Subcutaneous abdominal adipose tissue (tissue), 5 donors: ENCODE measurements around the gene POP7.

Source experiments
- H3K27ac ChIP-seq: one replicate; pipeline ENCODE4 v1.7.0; 2013; ENCODE audit warnings: low read depth, mild to moderate bottlenecking, inconsistent platforms, low read length, moderate library complexity
- H3K27me3 ChIP-seq, 5 donors: one replicate each; pipeline ENCODE4 v1.7.0; 2013; ENCODE audit warnings: low read length in 5 of 5, inconsistent platforms in 1 of 5; ENCODE audit not compliant: control insufficient read depth in 5 of 5, insufficient read depth in 4 of 5
- H3K36me3 ChIP-seq, 5 donors: one replicate each; pipeline ENCODE4 v1.7.0; 2013; ENCODE audit warnings: low read length in 5 of 5; ENCODE audit not compliant: control insufficient read depth in 5 of 5, insufficient read depth in 5 of 5
- H3K4me1 ChIP-seq, 5 donors: one replicate each; pipeline ENCODE4 v1.7.0; 2013; ENCODE audit warnings: low read length in 5 of 5, mild to moderate bottlenecking in 3 of 5, moderate library complexity in 1 of 5; ENCODE audit not compliant: control insufficient read depth in 5 of 5, insufficient read depth in 5 of 5
- H3K4me3 ChIP-seq, 5 donors: one replicate each; pipeline ENCODE4 v1.7.0; 2013; ENCODE audit warnings: low read length in 5 of 5, low read depth in 1 of 5
- H3K9ac ChIP-seq, 5 donors: one replicate each; pipeline ENCODE4 v1.7.0; 2013; ENCODE audit warnings: low read length in 5 of 5, mild to moderate bottlenecking in 4 of 5, moderate library complexity in 3 of 5
- H3K9me3 ChIP-seq, 5 donors: one replicate each; pipeline ENCODE4 v1.7.0; 2013; ENCODE audit warnings: low read length in 5 of 5; ENCODE audit not compliant: control insufficient read depth in 5 of 5
- donor health status: healthy.
- donor health status: healthy.
- donor health status: healthy.
- donor health status: healthy.
- donor health status: healthy.

POP7 gene

DNA sequence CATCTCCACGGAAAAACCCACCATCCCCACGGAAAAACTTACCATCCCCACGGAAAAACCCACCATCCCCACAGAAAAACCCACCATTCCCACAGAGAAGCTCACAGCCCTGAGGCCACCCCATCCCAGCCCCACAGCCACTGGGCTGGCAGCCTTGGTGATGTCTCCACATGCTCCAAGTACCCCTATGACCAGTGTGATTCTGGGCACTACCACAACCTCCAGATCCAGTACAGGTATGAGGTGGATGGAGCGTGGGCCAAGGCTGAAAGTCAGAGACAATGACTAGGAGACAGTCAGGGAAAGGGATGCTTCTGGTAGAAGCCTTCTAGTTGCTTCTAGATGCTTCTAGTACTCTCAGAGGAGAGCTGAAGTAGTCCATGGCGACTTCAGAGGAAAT lies 47.1 kb downstream of the POP7 start:
- Histone ChIP-seq H3K27ac (no peak overlapping the region), H3K36me3 (no peaks in the 10 kb centered on the region), H3K4me3 (no peak overlapping the region), H3K27me3 (peaks cover 6 to 18% (median 16%) of the 10 kb centered on the region in 5 donors), H3K4me1 (no peaks in the 10 kb centered on the region), H3K9me3 (no peaks in the 10 kb centered on the region), H3K9ac (no peak overlapping the region)

GRCh38 chr7:100753750-100754149 lies 47.8 kb downstream of the POP7 start:
- no peaks in the 10 kb centered on the region for H3K9me3 ChIP-seq
- H3K27me3 ChIP-seq = peaks cover 8 to 16% (median 13%) of the 10 kb centered on the region in 5 donors
- no peak overlapping the region for H3K4me3 ChIP-seq
- no peak overlapping the region for H3K27ac ChIP-seq
- H3K36me3 ChIP-seq = no peaks in the 10 kb centered on the region
- H3K9ac ChIP-seq = no peak overlapping the region
- H3K4me1 ChIP-seq = no peaks in the 10 kb centered on the region
